Activated CD8-positive, alpha-beta T cell treated with anti-CD3 and anti-CD28 coated beads, Interleukin-2, amount 10 ng/mL, durations not matched to agents 7 days and 5 days (primary cell): Measurements from ENCODE around the gene GABRG3. TPM values are rescaled to one million over a fixed set of nuclear protein-coding genes. Genes with fewer than 3 reads are reported as not detected.
"Not testable (repeated sequence)": the region's sequence is repeated elsewhere in the genome, so short reads cannot be mapped to it uniquely, and the experiment has no call there.

Experiments
- ATAC-seq: fragments of 150-1000 bp; cut with Tn5 transposase; one replicate; pipeline ENCODE4 v1.10.0; 2021; ENCODE audit warnings: moderate library complexity
- CTCF ChIA-PET: fragments of 350-600 bp; sonication (Branson Sonifier 250); formaldehyde crosslinking; loops from one replicate; lab custom pipeline; 2021; ENCODE audit warnings: antibody characterized with exemption; lab: Charles Lee
- POLR2A ChIA-PET: fragments of 350-600 bp; sonication (Branson Sonifier 250); formaldehyde crosslinking; loops from one replicate; lab custom pipeline; 2021; ENCODE audit warnings: antibody characterized with exemption; lab: Charles Lee
- DNase-seq: peaks from one replicate; pipeline ENCODE4 v3.0.0-alpha.2; 2020
- H3K27ac Mint-ChIP-seq: one replicate; pipeline ENCODE4 v1.8.0; 2021; ENCODE audit warnings: mild to moderate bottlenecking, mixed read lengths
- H3K27me3 Mint-ChIP-seq: one replicate; pipeline ENCODE4 v1.8.0; 2021; ENCODE audit warnings: low read depth, mixed read lengths
- H3K36me3 Mint-ChIP-seq: one replicate; pipeline ENCODE4 v1.8.0; 2021; ENCODE audit warnings: low read depth, mixed read lengths
- H3K4me1 Mint-ChIP-seq: one replicate; pipeline ENCODE4 v1.8.0; 2021; ENCODE audit warnings: low read depth, mixed read lengths
- H3K4me3 Mint-ChIP-seq: one replicate; pipeline ENCODE4 v1.8.0; 2021; ENCODE audit warnings: mild to moderate bottlenecking, mixed read lengths
- H3K9me3 Mint-ChIP-seq: one replicate; pipeline ENCODE4 v1.8.0; 2022; ENCODE audit warnings: mixed read lengths; ENCODE audit not compliant: insufficient read depth
- total RNA-seq, 2 experiments: library from RNA; stranded (reverse); gene quantifications; one replicate each; pipeline ENCODE4 v1.2.3, GENCODE V29; 2021

The GABRG3 gene
- total RNA-seq, 2 experiments from 2014 or later, result not detected

DNA sequence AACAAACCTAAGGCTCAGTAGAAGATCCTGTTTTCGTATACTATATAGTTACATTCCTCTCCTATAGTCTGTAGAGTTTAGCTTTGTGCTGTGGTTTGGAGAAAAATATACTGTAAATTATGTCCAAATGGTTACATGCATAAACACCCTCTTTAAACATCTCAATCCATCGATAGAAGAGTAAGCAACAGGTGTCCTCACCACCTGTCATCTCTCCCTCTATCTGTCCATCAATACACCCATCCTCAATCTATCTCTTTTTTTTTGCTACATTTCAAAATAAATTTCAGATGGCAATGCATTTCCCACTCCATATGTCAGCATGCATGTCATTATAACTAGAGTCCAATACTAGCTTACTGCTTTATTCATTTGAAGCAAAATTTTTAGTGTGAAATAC lies 21.0 kb upstream of the GABRG3 start:
- Mint-ChIP-seq H3K4me3 (no peak overlapping the region), H3K27ac (no peak overlapping the region), H3K36me3 (no peaks in the 10 kb centered on the region), H3K9me3 (peaks cover 6% of the 10 kb centered on the region), H3K27me3 (no peaks in the 10 kb centered on the region), H3K4me1 (no peaks in the 10 kb centered on the region)
- CTCF ChIA-PET, result no interaction called here
- POLR2A ChIA-PET, result no interaction called here
- ATAC-seq (no peak), DNase-seq (no peak)

GRCh38 chr15:26954403-26954802 lies 16.6 kb upstream of the GABRG3 start:
- no peak overlapping the region for H3K27ac Mint-ChIP-seq
- H3K4me3 Mint-ChIP-seq, result no peak overlapping the region
- no peaks in the 10 kb centered on the region for H3K27me3 Mint-ChIP-seq
- H3K36me3 Mint-ChIP-seq, result no peaks in the 10 kb centered on the region
- ChIA-PET CTCF (no interaction called here), POLR2A (no interaction called here)
- H3K9me3 Mint-ChIP-seq, result peaks cover 8% of the 10 kb centered on the region
- DNase-seq (no peak), ATAC-seq (no peak)
- H3K4me1 Mint-ChIP-seq, result no peaks in the 10 kb centered on the region

- H3K4me1 Mint-ChIP-seq, result no peaks in the 10 kb centered on the region
- H3K4me3 Mint-ChIP-seq, result no peak overlapping the region
- CTCF ChIA-PET, result no interaction called here
- ATAC-seq, result no peak
- H3K36me3 Mint-ChIP-seq, result no peaks in the 10 kb centered on the region
- no peak for DNase-seq
- H3K9me3 Mint-ChIP-seq, result peaks cover 4% of the 10 kb centered on the region
- POLR2A ChIA-PET, result no interaction called here
- peaks cover 15% of the 10 kb centered on the region for H3K27me3 Mint-ChIP-seq
- no peak overlapping the region for H3K27ac Mint-ChIP-seq
These were observed 3.2 kb upstream of the GABRG3 start for GRCh38 chr15:26967719-26968269.

DNA sequence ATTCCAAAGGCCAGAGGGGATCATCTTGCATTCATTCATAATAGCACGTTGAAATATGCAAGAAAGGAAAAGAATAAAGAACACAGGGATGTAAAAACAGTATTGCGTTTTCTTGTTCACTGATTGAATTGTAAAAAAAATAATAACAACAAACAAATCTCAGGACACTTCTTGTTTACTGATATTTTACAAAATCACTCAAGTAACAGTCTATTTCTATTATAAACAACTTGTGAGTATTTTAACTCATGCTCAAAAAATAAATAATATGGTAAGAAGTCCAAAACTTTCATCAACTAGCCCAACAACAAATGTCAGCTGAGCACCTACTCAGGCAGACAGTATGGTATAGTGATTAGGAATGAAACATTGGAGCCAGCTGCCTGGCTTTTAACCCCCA lies 2.2 kb upstream of the GABRG3 start:
- Mint-ChIP-seq H3K4me1 (no peaks in the 10 kb centered on the region), H3K9me3 (peaks cover 4% of the 10 kb centered on the region), H3K27ac (no peak overlapping the region), H3K27me3 (peaks cover 15% of the 10 kb centered on the region), H3K36me3 (no peaks in the 10 kb centered on the region), H3K4me3 (no peak overlapping the region)
- no peak for DNase-seq
- ChIA-PET POLR2A (no interaction called here), CTCF (no interaction called here)
- ATAC-seq, result no peak

DNA sequence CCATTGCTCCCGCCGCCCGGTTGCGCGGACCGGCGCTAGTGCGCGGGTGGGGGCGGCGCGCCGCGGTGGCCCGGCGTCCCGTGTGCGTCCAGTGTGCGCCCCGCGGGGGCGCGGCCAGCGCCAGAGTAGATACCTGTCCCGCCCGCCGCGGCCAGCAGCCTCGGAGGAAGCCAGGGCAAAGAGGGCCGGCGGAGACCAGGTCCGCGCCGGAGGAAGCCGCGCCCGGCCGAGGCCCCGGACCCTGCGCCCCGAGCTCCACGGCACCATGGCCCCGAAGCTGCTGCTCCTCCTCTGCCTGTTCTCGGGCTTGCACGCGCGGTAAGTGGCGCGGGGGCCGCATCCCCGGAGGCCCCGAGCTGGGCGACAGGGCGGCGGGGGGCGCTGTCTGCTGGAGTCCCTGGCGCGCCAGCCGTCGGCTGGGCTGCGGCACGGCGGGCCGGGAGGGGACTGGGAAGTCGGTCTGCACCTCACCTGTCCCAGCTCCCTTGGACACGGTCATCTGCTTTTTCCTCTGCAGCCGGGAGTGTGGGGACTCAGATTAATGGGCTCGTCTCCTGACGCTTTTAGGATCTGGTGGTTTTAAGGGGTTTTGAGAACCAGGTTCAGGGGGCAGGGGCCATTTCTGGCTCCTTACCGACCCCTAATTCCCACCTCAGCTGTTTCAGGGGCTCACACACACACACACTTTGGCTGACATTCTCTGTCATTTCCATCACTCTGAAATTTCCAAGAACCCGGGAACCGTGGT lies 464 bp downstream of the GABRG3 start:
- DNase-seq, result no peak
- Mint-ChIP-seq H3K27ac (no peak overlapping the region), H3K36me3 (no peaks in the 10 kb centered on the region), H3K9me3 (peaks cover 4% of the 10 kb centered on the region), H3K4me1 (no peaks in the 10 kb centered on the region), H3K27me3 (peaks cover 15% of the 10 kb centered on the region), H3K4me3 (no peak overlapping the region)
- ATAC-seq, result no peak
- ChIA-PET CTCF (no interaction called here), POLR2A (no interaction called here)

- POLR2A ChIA-PET, result no interaction called here
- ATAC-seq (no peak), DNase-seq (no peak)
- CTCF ChIA-PET, result no interaction called here
- H3K36me3 Mint-ChIP-seq, result no peaks in the 10 kb centered on the region
- H3K9me3 Mint-ChIP-seq, result peaks cover 4% of the 10 kb centered on the region
- H3K4me1 Mint-ChIP-seq, result no peaks in the 10 kb centered on the region
- H3K27ac Mint-ChIP-seq, result no peak overlapping the region
- peaks cover 15% of the 10 kb centered on the region for H3K27me3 Mint-ChIP-seq
- no peak overlapping the region for H3K4me3 Mint-ChIP-seq
These were observed 1.7 kb downstream of the GABRG3 start for GRCh38 chr15:26972636-26973035.

GRCh38 chr15:26974120-26974780 lies 3.3 kb downstream of the GABRG3 start:
- ATAC-seq, result no peak
- ChIA-PET CTCF (no interaction called here), POLR2A (no interaction called here)
- Mint-ChIP-seq H3K4me1 (no peaks in the 10 kb centered on the region), H3K9me3 (peaks cover 3% of the 10 kb centered on the region), H3K4me3 (no peak overlapping the region), H3K27me3 (peaks cover 15% of the 10 kb centered on the region), H3K36me3 (no peaks in the 10 kb centered on the region), H3K27ac (no peak overlapping the region)
- no peak for DNase-seq

DNA sequence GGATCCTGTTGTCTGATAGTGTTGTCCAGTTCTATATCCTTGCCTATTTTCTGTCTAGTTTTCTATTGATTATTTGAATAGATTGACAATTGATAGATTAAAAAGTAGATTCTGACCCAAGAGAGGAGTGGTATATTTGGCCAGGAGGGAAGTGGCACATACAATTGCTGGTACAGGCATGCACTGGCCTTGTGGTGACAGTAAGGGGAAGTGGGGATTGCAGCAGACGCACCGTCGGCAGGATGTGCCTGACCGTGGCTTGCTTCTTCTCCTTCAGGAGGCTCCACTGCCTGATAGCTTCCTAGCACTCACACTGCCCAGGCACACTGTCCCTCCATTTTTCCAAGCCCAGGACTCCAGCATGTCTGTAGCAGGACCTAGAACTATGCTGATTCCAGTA lies 10.5 kb downstream of the GABRG3 start:
- DNase-seq (no peak), ATAC-seq (no peak)
- Mint-ChIP-seq H3K4me3 (no peak overlapping the region), H3K36me3 (no peaks in the 10 kb centered on the region), H3K27me3 (no peaks in the 10 kb centered on the region), H3K4me1 (no peaks in the 10 kb centered on the region), H3K27ac (no peak overlapping the region), H3K9me3 (peaks cover 3% of the 10 kb centered on the region)
- POLR2A ChIA-PET, result no interaction called here
- CTCF ChIA-PET, result no interaction called here

GRCh38 chr15:26983822-26984221 lies 12.8 kb downstream of the GABRG3 start:
- DNase-seq, result no peak
- Mint-ChIP-seq H3K4me1 (no peaks in the 10 kb centered on the region), H3K27ac (no peak overlapping the region), H3K36me3 (no peaks in the 10 kb centered on the region), H3K4me3 (no peak overlapping the region), H3K9me3 (peaks cover 1% of the 10 kb centered on the region), H3K27me3 (no peaks in the 10 kb centered on the region)
- ChIA-PET POLR2A (no interaction called here), CTCF (no interaction called here)
- no peak for ATAC-seq

DNA sequence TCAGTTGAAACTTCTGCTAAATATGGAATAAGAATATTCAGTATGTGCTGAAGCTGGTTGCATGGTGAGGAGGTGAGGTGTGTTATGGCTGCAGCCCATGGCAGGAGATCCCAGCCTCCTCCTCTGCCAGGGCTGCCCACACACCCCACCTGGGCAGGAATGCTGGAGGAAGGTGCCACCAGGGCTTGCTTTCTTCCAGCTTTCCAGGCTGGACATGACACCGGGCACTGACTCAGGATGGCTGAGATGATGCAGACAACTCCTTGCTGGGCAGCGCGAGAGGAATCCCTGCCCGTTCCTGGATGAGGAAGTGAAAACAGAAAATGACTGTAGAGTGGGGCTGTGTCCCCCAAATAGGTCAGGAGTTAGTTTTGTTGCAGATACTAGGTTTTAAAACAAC lies 14.1 kb downstream of the GABRG3 start:
- Mint-ChIP-seq H3K27me3 (no peaks in the 10 kb centered on the region), H3K4me1 (no peaks in the 10 kb centered on the region), H3K4me3 (no peak overlapping the region), H3K27ac (no peak overlapping the region), H3K9me3 (no peaks in the 10 kb centered on the region), H3K36me3 (no peaks in the 10 kb centered on the region)
- POLR2A ChIA-PET, result no interaction called here
- CTCF ChIA-PET, result no interaction called here
- DNase-seq, result no peak
- no peak for ATAC-seq

DNA sequence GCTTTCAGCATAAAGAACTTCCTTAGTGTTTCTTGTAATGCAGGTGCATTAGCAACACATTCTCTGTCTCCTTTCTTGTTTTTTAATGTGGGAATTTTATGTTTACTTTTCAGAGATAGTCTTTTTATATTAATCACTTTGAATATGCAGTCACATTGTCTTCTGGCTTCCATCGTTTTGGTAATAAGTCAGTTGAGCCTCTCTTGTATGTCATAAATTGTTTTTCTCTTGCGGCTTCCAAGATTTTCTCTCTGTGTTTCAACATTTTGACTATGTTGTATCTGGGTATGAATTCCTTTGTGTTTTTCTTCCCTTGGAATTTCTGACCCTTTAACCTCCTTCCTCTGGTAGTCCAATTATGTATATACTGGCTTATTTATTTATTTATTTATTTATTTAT lies 25.3 kb downstream of the GABRG3 start:
- no peaks in the 10 kb centered on the region for H3K4me1 Mint-ChIP-seq
- POLR2A ChIA-PET, result no interaction called here
- H3K4me3 Mint-ChIP-seq, result no peak overlapping the region
- DNase-seq (no peak), ATAC-seq (no peak)
- CTCF ChIA-PET, result no interaction called here
- H3K27me3 Mint-ChIP-seq, result no peaks in the 10 kb centered on the region
- H3K36me3 Mint-ChIP-seq, result no peaks in the 10 kb centered on the region
- no peak overlapping the region for H3K27ac Mint-ChIP-seq
- peaks cover 6% of the 10 kb centered on the region for H3K9me3 Mint-ChIP-seq

DNA sequence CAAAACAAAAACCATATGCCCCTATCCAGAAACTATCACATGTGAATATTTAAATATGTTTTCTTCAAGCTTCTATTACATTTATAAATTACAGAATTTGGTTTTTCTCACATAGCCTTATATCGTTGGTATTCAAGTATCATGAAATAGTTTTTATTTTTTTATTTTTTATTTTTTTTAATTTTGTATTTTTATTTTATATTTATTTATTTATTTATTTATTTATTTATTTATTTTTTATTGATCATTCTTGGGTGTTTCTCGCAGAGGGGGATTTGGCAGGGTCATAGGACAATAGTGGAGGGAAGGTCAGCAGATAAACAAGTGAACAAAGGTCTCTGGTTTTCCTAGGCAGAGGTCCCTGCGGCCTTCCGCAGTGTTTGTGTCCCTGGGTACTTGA lies 32.0 kb downstream of the GABRG3 start:
- H3K27me3 Mint-ChIP-seq, H3K36me3 Mint-ChIP-seq, H3K27ac Mint-ChIP-seq, H3K9me3 Mint-ChIP-seq, CTCF ChIA-PET, DNase-seq, H3K4me1 Mint-ChIP-seq, ATAC-seq, H3K4me3 Mint-ChIP-seq, POLR2A ChIA-PET: not testable (repeated sequence)
